CD14-positive monocyte (primary cell): ENCODE results near the gene BIN1. TPM values are rescaled to one million over a fixed set of nuclear protein-coding genes. Genes with fewer than 3 reads are reported as not detected.

Source experiments
- DNase-seq, 3 donors: peaks; one replicate each; pipeline ENCODE4 v3.0.0-alpha.2; 2011 to 2022
- H2AFZ ChIP-seq: 2 replicates; pipeline ENCODE4 v1.6.0; 2012; ENCODE audit warnings: mild to moderate bottlenecking, low read depth, low read length, inconsistent platforms; ENCODE audit not compliant: insufficient read depth, poor library complexity, severe bottlenecking
- H3K27ac ChIP-seq, 2 donors: 1 replicate in 1 of 2; 2 replicates in 1 of 2; pipeline ENCODE4 v1.5.1; 2012 to 2013; ENCODE audit warnings: low read length in 2 of 2, control low read depth in 1 of 2, inconsistent platforms in 1 of 2, low read depth in 1 of 2, mild to moderate bottlenecking in 1 of 2
- H3K27me3 ChIP-seq, 2 donors: one replicate each; pipeline versions ENCODE4 v1.6.0 to v1.6.1; 2011 to 2013; ENCODE audit warnings: low read length in 2 of 2; ENCODE audit not compliant: control insufficient read depth in 2 of 2, insufficient read depth in 2 of 2
- H3K36me3 ChIP-seq, 2 donors: replicated peaks in 1 of 2; 1 replicate in 1 of 2; 2 replicates in 1 of 2; pipeline versions ENCODE4 v1.5.1 to v1.6.1; 2012 to 2013; ENCODE audit warnings: low read length in 2 of 2, control low read depth in 1 of 2, inconsistent platforms in 1 of 2, mild to moderate bottlenecking in 1 of 2; ENCODE audit not compliant: insufficient read depth in 2 of 2, control insufficient read depth in 1 of 2
- H3K4me1 ChIP-seq, 2 donors: 1 replicate in 1 of 2; 2 replicates in 1 of 2; pipeline versions ENCODE4 v1.5.1 to v1.6.1; 2012 to 2013; ENCODE audit warnings: low read length in 2 of 2, control low read depth in 1 of 2, inconsistent platforms in 1 of 2, mild to moderate bottlenecking in 1 of 2, moderate library complexity in 1 of 2; ENCODE audit not compliant: insufficient read depth in 2 of 2, control insufficient read depth in 1 of 2
- H3K4me2 ChIP-seq: replicated peaks from 2 replicates; pipeline ENCODE3; 2012; ENCODE audit warnings: low read length, moderate library complexity, mild to moderate bottlenecking; ENCODE audit not compliant: poor library complexity, severe bottlenecking; ENCODE audit errors: extremely low read depth
- H3K4me3 ChIP-seq, 3 experiments: fragments of 200-600 bp in 1 of 3; sonication (generic) in 1 of 3; replicated peaks in 1 of 3; 1 replicate in 2 of 3; 2 replicates in 1 of 3; pipeline ENCODE4 v1.5.1; 2011 to 2013; ENCODE audit warnings: low read length in 3 of 3, mild to moderate bottlenecking in 3 of 3, control low read depth in 2 of 3, low read depth in 2 of 3, inconsistent platforms in 1 of 3, moderate library complexity in 1 of 3
- H3K79me2 ChIP-seq: 2 replicates; pipeline ENCODE4 v1.6.0; 2012; ENCODE audit warnings: mild to moderate bottlenecking, control low read depth, inconsistent platforms, low read length, moderate library complexity; ENCODE audit not compliant: insufficient read depth
- H3K9ac ChIP-seq: 2 replicates; pipeline ENCODE4 v1.6.0; 2017; ENCODE audit warnings: low read length, mild to moderate bottlenecking; ENCODE audit not compliant: insufficient read depth, poor library complexity, severe bottlenecking
- H3K9me3 ChIP-seq, 2 donors: replicated peaks in 1 of 2; 1 replicate in 1 of 2; 2 replicates in 1 of 2; pipeline versions ENCODE4 v1.5.1 to v1.6.1; 2012 to 2013; ENCODE audit warnings: low read length in 2 of 2, control low read depth in 1 of 2; ENCODE audit not compliant: control insufficient read depth in 1 of 2, insufficient read depth in 1 of 2
- H4K20me1 ChIP-seq: 2 replicates; pipeline ENCODE4 v1.6.0; 2012; ENCODE audit warnings: mild to moderate bottlenecking, low read length, control low read depth, moderate library complexity; ENCODE audit not compliant: insufficient read depth
- H3K27ac Mint-ChIP-seq, 7 donors: one replicate each; pipeline ENCODE4 v1.8.0; 2020; ENCODE audit warnings: mild to moderate bottlenecking in 7 of 7, mixed read lengths in 7 of 7, moderate library complexity in 6 of 7, inconsistent platforms in 2 of 7
- H3K27me3 Mint-ChIP-seq, 3 donors: one replicate each; pipeline ENCODE4 v1.8.0; 2021 to 2022; ENCODE audit warnings: low read depth in 3 of 3, mild to moderate bottlenecking in 3 of 3, mixed read lengths in 3 of 3, moderate library complexity in 3 of 3, inconsistent platforms in 1 of 3
- H3K36me3 Mint-ChIP-seq, 2 donors: one replicate each; pipeline ENCODE4 v1.8.0; 2020; ENCODE audit warnings: mixed read lengths in 2 of 2, inconsistent platforms in 1 of 2, mild to moderate bottlenecking in 1 of 2
- H3K4me1 Mint-ChIP-seq: one replicate; pipeline ENCODE4 v1.8.0; 2020; ENCODE audit warnings: mild to moderate bottlenecking, mixed read lengths
- H3K4me3 Mint-ChIP-seq, 2 donors: one replicate each; pipeline ENCODE4 v1.8.0; 2020; ENCODE audit warnings: mild to moderate bottlenecking in 2 of 2, mixed read lengths in 2 of 2, moderate library complexity in 1 of 2
- H3K9me3 Mint-ChIP-seq, 7 donors: one replicate each; pipeline ENCODE4 v1.8.0; 2020 to 2022; ENCODE audit warnings: mixed read lengths in 7 of 7, mild to moderate bottlenecking in 6 of 7, moderate library complexity in 6 of 7, inconsistent platforms in 2 of 7
- intact Hi-C, 2 donors: fragments of 100-400 bp; cut with micrococcal nuclease; formaldehyde crosslinking; loops; one replicate each; pipeline versions ENCODE4 v1.15.0 to v1.15.1; 2023
- polyA plus RNA-seq, 3 donors: library from polyadenylated mRNA; depleted of rRNA in 1 of 3; unstranded in 2 of 3; stranded (reverse) in 1 of 3; fragments of 300-500 nt in 2 of 3; fragments of >200 nt in 1 of 3; fragmentation: Illumina TruSeq in 2 of 3; gene quantifications; 1 replicate in 2 of 3; 2 replicates in 1 of 3; pipeline ENCODE4 v1.2.3, GENCODE V29; 2012 to 2021
- small RNA-seq: library from RNA; depleted of rRNA; stranded (forward); fragments of <200 nt; gene quantifications from one replicate; pipeline ENCODE3, GENCODE V24; 2012; ENCODE audit warnings: low read depth; ENCODE audit not compliant: insufficient read length
- TF ChIP-seq, protein P1 (sequence below): fragments of 200-600 bp; IDR thresholded peaks from one replicate; pipeline ENCODE4 v1.8.0; 2022; ENCODE audit warnings: antibody characterized with exemption, mild to moderate bottlenecking

The BIN1 gene
- polyA plus RNA-seq, 3 donors, result 3.4 to 7.5 (median 4.1) TPM

DNA sequence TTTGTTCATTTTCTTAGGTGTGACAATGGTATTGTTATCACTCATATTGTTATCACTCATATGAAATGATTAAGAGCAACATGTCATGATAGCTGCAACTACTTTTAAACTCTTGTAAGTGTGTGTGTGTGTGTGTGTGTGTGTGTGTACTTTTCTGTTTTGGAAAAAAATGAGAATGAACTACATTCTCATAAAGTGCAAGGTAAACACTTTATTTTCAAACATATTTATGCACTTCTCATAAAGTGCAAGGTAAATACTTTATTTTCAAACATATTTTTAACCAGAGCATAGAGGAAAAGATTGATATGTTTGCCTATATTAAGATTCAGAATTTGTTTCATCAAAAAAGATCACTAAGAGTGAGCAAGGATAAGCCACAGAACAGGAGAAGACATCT is 108.5 kb downstream of the BIN1 start:
- Histone ChIP-seq H4K20me1 (no peaks in the 10 kb centered on the region), H3K4me3 (no peak overlapping the region), H3K36me3 (no peaks in the 10 kb centered on the region), H3K9me3 (no peaks in the 10 kb centered on the region), H2AFZ (no peak overlapping the region), H3K9ac (no peak overlapping the region), H3K79me2 (no peaks in the 10 kb centered on the region), H3K4me1 (no peaks in the 10 kb centered on the region), H3K4me2 (no peak overlapping the region), H3K27me3 (no peaks in the 10 kb centered on the region), H3K27ac (no peak overlapping the region)
- no peak overlapping the region for H3K27ac Mint-ChIP-seq
- H3K27me3 Mint-ChIP-seq, result peaks cover 0 to 3% (median 0%) of the 10 kb centered on the region in 3 donors
- no peaks in the 10 kb centered on the region for H3K36me3 Mint-ChIP-seq
- no peaks in the 10 kb centered on the region for H3K4me1 Mint-ChIP-seq
- intact Hi-C loops, result no loop called here
- no peak for DNase-seq
- peaks cover 0 to 2% (median 0%) of the 10 kb centered on the region in 7 donors for H3K9me3 Mint-ChIP-seq
- no peak overlapping the region for H3K4me3 Mint-ChIP-seq
- TF ChIP-seq, protein P1, sequence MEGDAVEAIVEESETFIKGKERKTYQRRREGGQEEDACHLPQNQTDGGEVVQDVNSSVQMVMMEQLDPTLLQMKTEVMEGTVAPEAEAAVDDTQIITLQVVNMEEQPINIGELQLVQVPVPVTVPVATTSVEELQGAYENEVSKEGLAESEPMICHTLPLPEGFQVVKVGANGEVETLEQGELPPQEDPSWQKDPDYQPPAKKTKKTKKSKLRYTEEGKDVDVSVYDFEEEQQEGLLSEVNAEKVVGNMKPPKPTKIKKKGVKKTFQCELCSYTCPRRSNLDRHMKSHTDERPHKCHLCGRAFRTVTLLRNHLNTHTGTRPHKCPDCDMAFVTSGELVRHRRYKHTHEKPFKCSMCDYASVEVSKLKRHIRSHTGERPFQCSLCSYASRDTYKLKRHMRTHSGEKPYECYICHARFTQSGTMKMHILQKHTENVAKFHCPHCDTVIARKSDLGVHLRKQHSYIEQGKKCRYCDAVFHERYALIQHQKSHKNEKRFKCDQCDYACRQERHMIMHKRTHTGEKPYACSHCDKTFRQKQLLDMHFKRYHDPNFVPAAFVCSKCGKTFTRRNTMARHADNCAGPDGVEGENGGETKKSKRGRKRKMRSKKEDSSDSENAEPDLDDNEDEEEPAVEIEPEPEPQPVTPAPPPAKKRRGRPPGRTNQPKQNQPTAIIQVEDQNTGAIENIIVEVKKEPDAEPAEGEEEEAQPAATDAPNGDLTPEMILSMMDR, result no peak

Small RNA genes within 50 kb of the gene (small RNA-seq; reads per million reads assigned to genes)
- not detected for gene RNU7-182P

Other genes with a start within 250 kb of the BIN1 start
- gene TEX51, start 208.3 kb downstream of the BIN1 start, polyA plus RNA-seq, result not detected
- not detected for gene CYP27C1, start 113.1 kb upstream of the BIN1 start, polyA plus RNA-seq
- 10 to 100 TPM; 13.2 to 49.7 (median 16.9) TPM for gene ERCC3, start 187.0 kb upstream of the BIN1 start, polyA plus RNA-seq